ENCODE results near the gene ST6GAL1. TPM values are rescaled to one million over a fixed set of nuclear protein-coding genes. Genes with fewer than 3 reads are reported as not detected.
A peak's percentile ranks its signal among the peaks of the same experiment; 100 is the strongest.

Gene ST6GAL1
- total and polyA plus RNA-seq, 10 of the 15 experiments (the other 5 are each of a cell fraction or from before 2014, with no cell fraction given): 74.2 to 248 (median 149) TPM

DNA sequence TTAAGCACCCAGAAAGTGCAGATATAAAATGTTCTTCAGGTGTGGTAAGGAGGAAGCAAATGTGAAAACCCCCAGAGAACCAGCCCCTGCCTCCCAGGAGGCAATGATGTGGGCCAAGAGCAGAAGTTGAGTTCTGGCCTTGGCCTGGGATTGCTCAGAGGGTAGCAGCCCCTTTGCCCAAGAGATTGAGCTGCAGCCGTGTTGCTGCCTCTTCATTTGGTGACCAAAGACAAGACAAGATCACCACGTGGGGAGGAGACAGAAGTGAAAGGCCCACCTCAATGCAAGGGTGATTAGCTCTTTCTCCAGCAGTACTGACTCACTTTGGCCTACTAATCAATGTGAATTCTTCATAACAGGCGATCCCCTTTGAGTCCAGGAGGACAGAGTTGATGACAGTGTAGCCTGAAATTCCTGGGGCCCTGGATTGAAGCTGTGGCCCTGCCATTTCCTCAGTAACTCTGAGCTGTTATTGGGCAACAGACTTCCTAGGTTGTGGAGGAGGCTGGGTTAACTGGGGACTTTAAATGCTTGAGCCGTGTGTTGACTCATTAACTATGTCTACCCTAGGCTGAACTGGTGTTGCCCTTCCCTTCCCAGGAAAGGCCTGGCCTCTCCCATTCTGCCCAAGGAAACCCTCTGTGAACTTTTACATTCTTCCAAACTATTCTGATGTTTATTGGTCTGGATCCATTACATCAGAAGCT, 86.5 kb downstream of the ST6GAL1 start:
- BruUV-seq (replicated peaks): no TSS peak
- H3K9ac ChIP-seq (ENCODE audit: control insufficient read depth, insufficient read depth, low read length): peak overlapping the region; percentile 49
- ChIA-PET SMC1A (ENCODE audit: uncharacterized antibody, unreplicated experiment) (interaction anchor here (0.6 to 4.6 kb wide), 10 partner anchors 10 to 167 kb away, joined by 3 to 68 read pairs (median 5); partner anchors contain the start of gene RPL39L), CTCF (interaction anchor here (0.6 to 2.5 kb wide), 13 partner anchors 10 to 497 kb away, joined by 3 to 13 read pairs (median 4); no protein-coding TSS in a partner anchor), RAD21 (ENCODE audit: unreplicated experiment) (interaction anchor here (0.8 to 3.5 kb wide), 14 partner anchors 9 to 86 kb away, joined by 3 to 46 read pairs (median 6); no protein-coding TSS in a partner anchor), POLR2A (interaction anchor here (0.7 to 3.0 kb wide), 12 partner anchors 9 to 234 kb away, joined by 3 to 25 read pairs (median 4); partner anchors contain the start of gene EIF4A2)
- WGBS (ENCODE audit: insufficient coverage, insufficient replicate concordance, low lambda C conversion rate, missing lambda C conversion rate): 13% methylated on average over 4 of the region's 4 CpGs
- peaks cover 80% of the 10 kb centered on the region for H3K4me1 ChIP-seq (ENCODE audit: control insufficient read depth, insufficient read depth, low read length)
- DNase-seq (ENCODE audit: low read depth, low spot score) (no peak), FAIRE-seq (no peak), ATAC-seq (peak; percentile 68)
- H3K4me3 ChIP-seq: peak overlapping the region; percentile 11; the same call in 1 of the 2 replicates
- in situ Hi-C loops (cut with MboI) (no loop called here), intact Hi-C loops (cut with micrococcal nuclease; ENCODE audit: unreplicated experiment) (loop anchor here (1.0 to 2.0 kb wide), 2 partner anchors 16 to 86 kb away; partner anchors contain the start of gene ST6GAL1)
- no peaks in the 10 kb centered on the region for H3K9me3 ChIP-seq (replicated peaks; ENCODE audit: control insufficient read depth, insufficient read depth, low read length)
- H3K36me3 ChIP-seq (ENCODE audit: control insufficient read depth in 2 of 2, insufficient read depth in 2 of 2, low read length in 1 of 2): peaks cover 0 to 13% of the 10 kb centered on the region in 2 experiments; a peak in 1 of 4 replicates
- H3K4me2 ChIP-seq (ENCODE audit: control insufficient read depth, insufficient read depth): peak overlapping the region; percentile 70
- H3K27ac ChIP-seq (ENCODE audit: control insufficient read depth, insufficient read depth): peak overlapping the region; percentile 72
- H3K79me2 ChIP-seq (ENCODE audit: control insufficient read depth, insufficient read depth, low read length): peaks cover 73% of the 10 kb centered on the region
- H4K20me1 ChIP-seq (ENCODE audit: control insufficient read depth, insufficient read depth): no peaks in the 10 kb centered on the region
- H3K27me3 ChIP-seq (replicated peaks in 1 of 2; ENCODE audit: control insufficient read depth in 2 of 2, insufficient read depth in 2 of 2, low read length in 1 of 2): no peaks in the 10 kb centered on the region
- no peak overlapping the region for H2AFZ ChIP-seq (ENCODE audit: control insufficient read depth, low read depth, low read length)
- TF ChIP-seq, protein P1, sequence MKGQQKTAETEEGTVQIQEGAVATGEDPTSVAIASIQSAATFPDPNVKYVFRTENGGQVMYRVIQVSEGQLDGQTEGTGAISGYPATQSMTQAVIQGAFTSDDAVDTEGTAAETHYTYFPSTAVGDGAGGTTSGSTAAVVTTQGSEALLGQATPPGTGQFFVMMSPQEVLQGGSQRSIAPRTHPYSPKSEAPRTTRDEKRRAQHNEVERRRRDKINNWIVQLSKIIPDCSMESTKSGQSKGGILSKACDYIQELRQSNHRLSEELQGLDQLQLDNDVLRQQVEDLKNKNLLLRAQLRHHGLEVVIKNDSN (IDR thresholded peaks at IDR 0.05; ENCODE audit: borderline replicate concordance, extremely low read length, insufficient read depth, low read depth, low read length): peak; percentile 39
- TF ChIP-seq JUNB (IDR thresholded peaks at IDR 0.05) (peak; percentile 24; the same call in 1 of the 2 replicates), CREB1 (IDR thresholded peaks at IDR 0.05; ENCODE audit: low read depth) (0 out of 2 replicates have a peak, but pooled peaks have one; percentile 17), BHLHE40 (IDR thresholded peaks at IDR 0.05; ENCODE audit: borderline replicate concordance in 1 of 2, low read depth in 2 of 2, low read length in 1 of 2) (peak; percentile 14 to 40; a peak in 2 of 4 replicates), MTA3 (IDR thresholded peaks at IDR 0.05; ENCODE audit: borderline replicate concordance, low read length) (0 out of 2 replicates have a peak, but pooled peaks have one; percentile 11), SRF (IDR thresholded peaks at IDR 0.05; ENCODE audit: low read depth in 2 of 2, low read length in 2 of 2) (no peak), CHD4 (IDR thresholded peaks at IDR 0.05) (no peak), SIX5 (IDR thresholded peaks at IDR 0.05; ENCODE audit: low read depth, low read length, severe bottlenecking) (no peak), NBN (IDR thresholded peaks at IDR 0.05) (peak; percentile 28; the same call in 1 of the 2 replicates), TCF3 (IDR thresholded peaks at IDR 0.05; ENCODE audit: borderline replicate concordance, insufficient read depth, low read depth, low read length) (0 out of 2 replicates have a peak, but pooled peaks have one; percentile 42), SMC3 (IDR thresholded peaks at IDR 0.05; ENCODE audit: borderline replicate concordance, low read length) (peak; percentile 5; the same call in 1 of the 2 replicates), HDGF (IDR thresholded peaks at IDR 0.05) (peak; percentile 59; the same call in 1 of the 2 replicates), NFXL1 (IDR thresholded peaks at IDR 0.05; ENCODE audit: borderline replicate concordance) (no peak), PAX5 (IDR thresholded peaks at IDR 0.05; ENCODE audit: borderline replicate concordance, low read depth, low read length) (peak; percentile 78; the same call in 1 of the 2 replicates), SPI1 (IDR thresholded peaks at IDR 0.05; ENCODE audit: borderline replicate concordance, insufficient read depth, low read depth, low read length) (peak; percentile 23; the same call in 1 of the 2 replicates)
- TF ChIP-seq, protein P2, sequence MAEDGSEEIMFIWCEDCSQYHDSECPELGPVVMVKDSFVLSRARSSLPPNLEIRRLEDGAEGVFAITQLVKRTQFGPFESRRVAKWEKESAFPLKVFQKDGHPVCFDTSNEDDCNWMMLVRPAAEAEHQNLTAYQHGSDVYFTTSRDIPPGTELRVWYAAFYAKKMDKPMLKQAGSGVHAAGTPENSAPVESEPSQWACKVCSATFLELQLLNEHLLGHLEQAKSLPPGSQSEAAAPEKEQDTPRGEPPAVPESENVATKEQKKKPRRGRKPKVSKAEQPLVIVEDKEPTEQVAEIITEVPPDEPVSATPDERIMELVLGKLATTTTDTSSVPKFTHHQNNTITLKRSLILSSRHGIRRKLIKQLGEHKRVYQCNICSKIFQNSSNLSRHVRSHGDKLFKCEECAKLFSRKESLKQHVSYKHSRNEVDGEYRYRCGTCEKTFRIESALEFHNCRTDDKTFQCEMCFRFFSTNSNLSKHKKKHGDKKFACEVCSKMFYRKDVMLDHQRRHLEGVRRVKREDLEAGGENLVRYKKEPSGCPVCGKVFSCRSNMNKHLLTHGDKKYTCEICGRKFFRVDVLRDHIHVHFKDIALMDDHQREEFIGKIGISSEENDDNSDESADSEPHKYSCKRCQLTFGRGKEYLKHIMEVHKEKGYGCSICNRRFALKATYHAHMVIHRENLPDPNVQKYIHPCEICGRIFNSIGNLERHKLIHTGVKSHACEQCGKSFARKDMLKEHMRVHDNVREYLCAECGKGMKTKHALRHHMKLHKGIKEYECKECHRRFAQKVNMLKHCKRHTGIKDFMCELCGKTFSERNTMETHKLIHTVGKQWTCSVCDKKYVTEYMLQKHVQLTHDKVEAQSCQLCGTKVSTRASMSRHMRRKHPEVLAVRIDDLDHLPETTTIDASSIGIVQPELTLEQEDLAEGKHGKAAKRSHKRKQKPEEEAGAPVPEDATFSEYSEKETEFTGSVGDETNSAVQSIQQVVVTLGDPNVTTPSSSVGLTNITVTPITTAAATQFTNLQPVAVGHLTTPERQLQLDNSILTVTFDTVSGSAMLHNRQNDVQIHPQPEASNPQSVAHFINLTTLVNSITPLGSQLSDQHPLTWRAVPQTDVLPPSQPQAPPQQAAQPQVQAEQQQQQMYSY (CRISPR knock-in tag; IDR thresholded peaks at IDR 0.05): no peak
- TF ChIP-seq, protein P3, sequence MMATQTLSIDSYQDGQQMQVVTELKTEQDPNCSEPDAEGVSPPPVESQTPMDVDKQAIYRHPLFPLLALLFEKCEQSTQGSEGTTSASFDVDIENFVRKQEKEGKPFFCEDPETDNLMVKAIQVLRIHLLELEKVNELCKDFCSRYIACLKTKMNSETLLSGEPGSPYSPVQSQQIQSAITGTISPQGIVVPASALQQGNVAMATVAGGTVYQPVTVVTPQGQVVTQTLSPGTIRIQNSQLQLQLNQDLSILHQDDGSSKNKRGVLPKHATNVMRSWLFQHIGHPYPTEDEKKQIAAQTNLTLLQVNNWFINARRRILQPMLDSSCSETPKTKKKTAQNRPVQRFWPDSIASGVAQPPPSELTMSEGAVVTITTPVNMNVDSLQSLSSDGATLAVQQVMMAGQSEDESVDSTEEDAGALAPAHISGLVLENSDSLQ (IDR thresholded peaks at IDR 0.05): no peak

Data from GM12878 (cell line).